ENCODE data around the gene USO1.

DNA sequence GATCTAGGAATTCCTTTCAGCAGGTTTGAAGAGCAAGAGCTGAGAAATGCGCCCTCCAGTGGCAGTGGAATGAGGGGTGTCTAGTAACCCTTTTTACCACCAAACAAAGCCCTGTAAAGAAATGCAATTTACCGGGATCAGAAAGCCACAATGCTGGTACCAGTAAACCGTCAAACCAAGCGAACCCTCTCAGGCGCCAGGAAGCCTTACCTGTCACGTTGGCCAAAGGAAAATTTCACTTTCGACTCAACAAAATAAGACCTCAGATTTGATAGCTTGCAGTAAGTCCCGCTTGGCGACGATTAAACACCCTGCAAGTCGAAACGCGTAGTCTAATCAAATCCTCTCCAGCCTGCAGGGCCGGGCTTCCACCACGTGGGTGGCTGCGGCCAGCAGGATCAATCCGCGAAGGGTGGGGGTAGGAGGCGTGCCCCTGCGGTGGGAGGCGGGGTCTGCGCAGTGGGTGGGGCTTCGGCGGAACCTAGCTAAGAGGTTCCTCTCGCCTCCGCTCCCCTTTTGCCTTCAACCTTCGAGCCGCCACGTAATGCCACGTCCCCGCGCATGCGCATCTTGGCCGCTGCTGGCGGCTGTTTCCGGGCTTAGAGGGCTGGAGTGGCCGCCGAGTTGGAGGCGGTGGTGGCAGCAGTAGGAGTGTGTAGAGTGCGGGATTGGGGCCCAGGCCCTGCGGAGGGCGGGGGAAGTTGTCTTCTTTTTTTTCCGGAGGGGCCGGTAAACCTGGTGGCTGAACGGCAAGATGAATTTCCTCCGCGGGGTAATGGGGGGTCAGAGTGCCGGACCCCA is at the start of gene USO1:
- TF ChIP-seq ARNTL (CRISPR knock-in tag; IDR thresholded peaks at IDR 0.05; ENCODE audit: borderline replicate concordance, low read depth) (no peak), ISL1 (CRISPR knock-in tag; IDR thresholded peaks at IDR 0.05) (no peak), TOX (CRISPR knock-in tag; IDR thresholded peaks at IDR 0.05; ENCODE audit: borderline replicate concordance) (no peak), RARB (CRISPR knock-in tag; IDR thresholded peaks at IDR 0.05) (no peak), ZNF565 (CRISPR knock-in tag; conservative IDR thresholded peaks at IDR 0.05; ENCODE audit: low read depth) (no peak), ZC3H10 (CRISPR knock-in tag; IDR thresholded peaks at IDR 0.05) (no peak), PPARA (CRISPR knock-in tag; IDR thresholded peaks at IDR 0.05; ENCODE audit: borderline replicate concordance) (no peak), OSR1 (CRISPR knock-in tag; IDR thresholded peaks at IDR 0.05) (no peak)
- TF ChIP-seq, protein P1, sequence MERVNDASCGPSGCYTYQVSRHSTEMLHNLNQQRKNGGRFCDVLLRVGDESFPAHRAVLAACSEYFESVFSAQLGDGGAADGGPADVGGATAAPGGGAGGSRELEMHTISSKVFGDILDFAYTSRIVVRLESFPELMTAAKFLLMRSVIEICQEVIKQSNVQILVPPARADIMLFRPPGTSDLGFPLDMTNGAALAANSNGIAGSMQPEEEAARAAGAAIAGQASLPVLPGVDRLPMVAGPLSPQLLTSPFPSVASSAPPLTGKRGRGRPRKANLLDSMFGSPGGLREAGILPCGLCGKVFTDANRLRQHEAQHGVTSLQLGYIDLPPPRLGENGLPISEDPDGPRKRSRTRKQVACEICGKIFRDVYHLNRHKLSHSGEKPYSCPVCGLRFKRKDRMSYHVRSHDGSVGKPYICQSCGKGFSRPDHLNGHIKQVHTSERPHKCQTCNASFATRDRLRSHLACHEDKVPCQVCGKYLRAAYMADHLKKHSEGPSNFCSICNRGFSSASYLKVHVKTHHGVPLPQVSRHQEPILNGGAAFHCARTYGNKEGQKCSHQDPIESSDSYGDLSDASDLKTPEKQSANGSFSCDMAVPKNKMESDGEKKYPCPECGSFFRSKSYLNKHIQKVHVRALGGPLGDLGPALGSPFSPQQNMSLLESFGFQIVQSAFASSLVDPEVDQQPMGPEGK (CRISPR knock-in tag; IDR thresholded peaks at IDR 0.05; ENCODE audit: borderline replicate concordance) = no peak
- TF ChIP-seq, protein P2, sequence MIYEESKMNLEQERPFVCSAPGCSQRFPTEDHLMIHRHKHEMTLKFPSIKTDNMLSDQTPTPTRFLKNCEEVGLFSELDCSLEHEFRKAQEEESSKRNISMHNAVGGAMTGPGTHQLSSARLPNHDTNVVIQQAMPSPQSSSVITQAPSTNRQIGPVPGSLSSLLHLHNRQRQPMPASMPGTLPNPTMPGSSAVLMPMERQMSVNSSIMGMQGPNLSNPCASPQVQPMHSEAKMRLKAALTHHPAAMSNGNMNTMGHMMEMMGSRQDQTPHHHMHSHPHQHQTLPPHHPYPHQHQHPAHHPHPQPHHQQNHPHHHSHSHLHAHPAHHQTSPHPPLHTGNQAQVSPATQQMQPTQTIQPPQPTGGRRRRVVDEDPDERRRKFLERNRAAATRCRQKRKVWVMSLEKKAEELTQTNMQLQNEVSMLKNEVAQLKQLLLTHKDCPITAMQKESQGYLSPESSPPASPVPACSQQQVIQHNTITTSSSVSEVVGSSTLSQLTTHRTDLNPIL (CRISPR knock-in tag; IDR thresholded peaks at IDR 0.05; ENCODE audit: low read depth) = no peak
- TF ChIP-seq, protein P3, sequence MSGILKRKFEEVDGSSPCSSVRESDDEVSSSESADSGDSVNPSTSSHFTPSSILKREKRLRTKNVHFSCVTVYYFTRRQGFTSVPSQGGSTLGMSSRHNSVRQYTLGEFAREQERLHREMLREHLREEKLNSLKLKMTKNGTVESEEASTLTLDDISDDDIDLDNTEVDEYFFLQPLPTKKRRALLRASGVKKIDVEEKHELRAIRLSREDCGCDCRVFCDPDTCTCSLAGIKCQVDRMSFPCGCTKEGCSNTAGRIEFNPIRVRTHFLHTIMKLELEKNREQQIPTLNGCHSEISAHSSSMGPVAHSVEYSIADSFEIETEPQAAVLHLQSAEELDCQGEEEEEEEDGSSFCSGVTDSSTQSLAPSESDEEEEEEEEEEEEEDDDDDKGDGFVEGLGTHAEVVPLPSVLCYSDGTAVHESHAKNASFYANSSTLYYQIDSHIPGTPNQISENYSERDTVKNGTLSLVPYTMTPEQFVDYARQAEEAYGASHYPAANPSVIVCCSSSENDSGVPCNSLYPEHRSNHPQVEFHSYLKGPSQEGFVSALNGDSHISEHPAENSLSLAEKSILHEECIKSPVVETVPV (CRISPR knock-in tag; IDR thresholded peaks at IDR 0.05) = no peak
- TF ChIP-seq, protein P4, sequence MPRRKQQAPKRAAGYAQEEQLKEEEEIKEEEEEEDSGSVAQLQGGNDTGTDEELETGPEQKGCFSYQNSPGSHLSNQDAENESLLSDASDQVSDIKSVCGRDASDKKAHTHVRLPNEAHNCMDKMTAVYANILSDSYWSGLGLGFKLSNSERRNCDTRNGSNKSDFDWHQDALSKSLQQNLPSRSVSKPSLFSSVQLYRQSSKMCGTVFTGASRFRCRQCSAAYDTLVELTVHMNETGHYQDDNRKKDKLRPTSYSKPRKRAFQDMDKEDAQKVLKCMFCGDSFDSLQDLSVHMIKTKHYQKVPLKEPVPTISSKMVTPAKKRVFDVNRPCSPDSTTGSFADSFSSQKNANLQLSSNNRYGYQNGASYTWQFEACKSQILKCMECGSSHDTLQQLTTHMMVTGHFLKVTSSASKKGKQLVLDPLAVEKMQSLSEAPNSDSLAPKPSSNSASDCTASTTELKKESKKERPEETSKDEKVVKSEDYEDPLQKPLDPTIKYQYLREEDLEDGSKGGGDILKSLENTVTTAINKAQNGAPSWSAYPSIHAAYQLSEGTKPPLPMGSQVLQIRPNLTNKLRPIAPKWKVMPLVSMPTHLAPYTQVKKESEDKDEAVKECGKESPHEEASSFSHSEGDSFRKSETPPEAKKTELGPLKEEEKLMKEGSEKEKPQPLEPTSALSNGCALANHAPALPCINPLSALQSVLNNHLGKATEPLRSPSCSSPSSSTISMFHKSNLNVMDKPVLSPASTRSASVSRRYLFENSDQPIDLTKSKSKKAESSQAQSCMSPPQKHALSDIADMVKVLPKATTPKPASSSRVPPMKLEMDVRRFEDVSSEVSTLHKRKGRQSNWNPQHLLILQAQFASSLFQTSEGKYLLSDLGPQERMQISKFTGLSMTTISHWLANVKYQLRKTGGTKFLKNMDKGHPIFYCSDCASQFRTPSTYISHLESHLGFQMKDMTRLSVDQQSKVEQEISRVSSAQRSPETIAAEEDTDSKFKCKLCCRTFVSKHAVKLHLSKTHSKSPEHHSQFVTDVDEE (CRISPR knock-in tag; IDR thresholded peaks at IDR 0.05) = no peak
- TF ChIP-seq, protein P5, sequence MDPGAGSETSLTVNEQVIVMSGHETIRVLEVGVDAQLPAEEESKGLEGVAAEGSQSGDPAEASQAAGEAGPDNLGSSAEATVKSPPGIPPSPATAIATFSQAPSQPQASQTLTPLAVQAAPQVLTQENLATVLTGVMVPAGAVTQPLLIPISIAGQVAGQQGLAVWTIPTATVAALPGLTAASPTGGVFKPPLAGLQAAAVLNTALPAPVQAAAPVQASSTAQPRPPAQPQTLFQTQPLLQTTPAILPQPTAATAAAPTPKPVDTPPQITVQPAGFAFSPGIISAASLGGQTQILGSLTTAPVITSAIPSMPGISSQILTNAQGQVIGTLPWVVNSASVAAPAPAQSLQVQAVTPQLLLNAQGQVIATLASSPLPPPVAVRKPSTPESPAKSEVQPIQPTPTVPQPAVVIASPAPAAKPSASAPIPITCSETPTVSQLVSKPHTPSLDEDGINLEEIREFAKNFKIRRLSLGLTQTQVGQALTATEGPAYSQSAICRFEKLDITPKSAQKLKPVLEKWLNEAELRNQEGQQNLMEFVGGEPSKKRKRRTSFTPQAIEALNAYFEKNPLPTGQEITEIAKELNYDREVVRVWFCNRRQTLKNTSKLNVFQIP (CRISPR knock-in tag; IDR thresholded peaks at IDR 0.05; ENCODE audit: borderline replicate concordance, low read depth) = no peak
